WTC11 (cell line): ENCODE results near the gene KCNQ2. TPM values are rescaled to one million over a fixed set of nuclear protein-coding genes. Genes with fewer than 3 reads are reported as not detected.

ENCODE experiments used
- ATAC-seq: fragments of 200-7000 bp; cut with Tn5 transposase; 2 replicates; pipeline ENCODE4 v1.10.0; 2021; ENCODE audit warnings: mild to moderate bottlenecking, moderate library complexity
- CTCF ChIA-PET: fragments of 300-600 bp; sonication (Branson Sonifier 250); formaldehyde crosslinking; loops from one replicate; lab custom pipeline; 2021; ENCODE audit warnings: antibody characterized with exemption; lab: Charles Lee
- POLR2A ChIA-PET: fragments of 350-600 bp; sonication (Branson Sonifier 250); formaldehyde crosslinking; loops from one replicate; lab custom pipeline; 2021; ENCODE audit warnings: antibody characterized with exemption; lab: Charles Lee
- DNase-seq: peaks from one replicate; pipeline ENCODE4 v3.0.0; 2021; ENCODE audit warnings: low spot score
- H3K27ac Mint-ChIP-seq: 2 replicates; pipeline ENCODE4 v1.8.0; 2021; ENCODE audit warnings: mixed read lengths
- H3K27me3 Mint-ChIP-seq: 2 replicates; pipeline ENCODE4 v1.8.0; 2021; ENCODE audit warnings: low read depth, mild to moderate bottlenecking, moderate library complexity, mixed read lengths
- H3K36me3 Mint-ChIP-seq: 2 replicates; pipeline ENCODE4 v1.8.0; 2021; ENCODE audit warnings: mixed read lengths
- H3K4me1 Mint-ChIP-seq: 2 replicates; pipeline ENCODE4 v1.8.0; 2022; ENCODE audit warnings: mixed read lengths
- H3K4me3 Mint-ChIP-seq: 2 replicates; pipeline ENCODE4 v1.8.0; 2021; ENCODE audit warnings: mild to moderate bottlenecking, moderate library complexity, mixed read lengths
- H3K9me3 Mint-ChIP-seq: 2 replicates; pipeline ENCODE4 v1.8.0; 2021; ENCODE audit warnings: mixed read lengths
- ARID4B ChIP-seq: sonication (generic); formaldehyde crosslinking; IDR thresholded peaks from 2 replicates; pipeline ENCODE4 v1.8.0; 2023; ENCODE audit warnings: missing genetic modification reagents, mild to moderate bottlenecking, borderline replicate concordance
- ATF3 ChIP-seq: sonication (generic); formaldehyde crosslinking; conservative IDR thresholded peaks from 2 replicates; pipeline ENCODE4 v1.8.1; 2022; ENCODE audit warnings: mild to moderate bottlenecking, missing genetic modification reagents
- ELF4 ChIP-seq: sonication (generic); formaldehyde crosslinking; IDR thresholded peaks from 2 replicates; pipeline ENCODE4 v1.8.1; 2022; ENCODE audit warnings: low read depth, mild to moderate bottlenecking, moderate library complexity, missing genetic modification reagents
- ESRRA ChIP-seq: sonication (generic); formaldehyde crosslinking; IDR thresholded peaks from 2 replicates; pipeline ENCODE4 v1.8.1; 2022; ENCODE audit warnings: mild to moderate bottlenecking, missing genetic modification reagents, borderline replicate concordance
- FOXJ3 ChIP-seq: sonication (generic); formaldehyde crosslinking; IDR thresholded peaks from 2 replicates; pipeline ENCODE4 v1.9.0; 2021; ENCODE audit warnings: missing genetic modification reagents, mild to moderate bottlenecking, borderline replicate concordance
- FOXK1 ChIP-seq: sonication (generic); formaldehyde crosslinking; IDR thresholded peaks from 2 replicates; pipeline ENCODE4 v1.8.0; 2022; ENCODE audit warnings: mild to moderate bottlenecking, moderate library complexity, missing genetic modification reagents
- FOXP4 ChIP-seq: sonication (generic); formaldehyde crosslinking; IDR thresholded peaks from 2 replicates; pipeline ENCODE4 v1.8.0; 2022; ENCODE audit warnings: mild to moderate bottlenecking, missing genetic modification reagents
- HMGA2 ChIP-seq: fragments of 250-450 bp; sonication (Bioruptor Pico); IDR thresholded peaks from 2 replicates; pipeline ENCODE4 v1.4.0; 2021; ENCODE audit warnings: mild to moderate bottlenecking, moderate library complexity
- JAZF1 ChIP-seq: fragments of 250-450 bp; sonication (Bioruptor Pico); IDR thresholded peaks from 2 replicates; pipeline ENCODE4 v1.9.0; 2021; ENCODE audit warnings: moderate library complexity, mild to moderate bottlenecking, inconsistent platforms
- MLX ChIP-seq: sonication (generic); formaldehyde crosslinking; IDR thresholded peaks from 2 replicates; pipeline ENCODE4 v1.8.1; 2023; ENCODE audit warnings: mild to moderate bottlenecking, missing genetic modification reagents, moderate library complexity
- NR3C1 ChIP-seq: sonication (generic); formaldehyde crosslinking; conservative IDR thresholded peaks from 2 replicates; pipeline ENCODE4 v1.8.1; 2023; ENCODE audit warnings: low read depth, mild to moderate bottlenecking, missing genetic modification reagents
- STAT6 ChIP-seq: sonication (generic); formaldehyde crosslinking; conservative IDR thresholded peaks from 2 replicates; pipeline ENCODE4 v1.8.1; 2023; ENCODE audit warnings: mild to moderate bottlenecking, low read depth, missing genetic modification reagents, moderate library complexity
- ZBTB21 ChIP-seq: sonication (generic); formaldehyde crosslinking; IDR thresholded peaks from 2 replicates; pipeline ENCODE4 v1.8.1; 2023; ENCODE audit warnings: mild to moderate bottlenecking, missing genetic modification reagents, borderline replicate concordance
- ZBTB43 ChIP-seq: sonication (generic); formaldehyde crosslinking; IDR thresholded peaks from 2 replicates; pipeline ENCODE4 v1.8.1; 2023; ENCODE audit warnings: mild to moderate bottlenecking, missing genetic modification reagents
- ZNF232 ChIP-seq: sonication (generic); formaldehyde crosslinking; IDR thresholded peaks from 2 replicates; pipeline ENCODE4 v1.8.0; 2022; ENCODE audit warnings: mild to moderate bottlenecking, missing genetic modification reagents
- total RNA-seq: library from RNA; stranded (reverse); gene quantifications from 3 replicates; pipeline ENCODE4 v1.2.3, GENCODE V29; 2021
- TF ChIP-seq, protein P1 (sequence below): sonication (generic); formaldehyde crosslinking; IDR thresholded peaks from 2 replicates; pipeline ENCODE4 v1.8.0; 2023; ENCODE audit warnings: mild to moderate bottlenecking, missing genetic modification reagents

The KCNQ2 gene
- total RNA-seq, 1 experiment from 2014 or later = 99.8 TPM

DNA sequence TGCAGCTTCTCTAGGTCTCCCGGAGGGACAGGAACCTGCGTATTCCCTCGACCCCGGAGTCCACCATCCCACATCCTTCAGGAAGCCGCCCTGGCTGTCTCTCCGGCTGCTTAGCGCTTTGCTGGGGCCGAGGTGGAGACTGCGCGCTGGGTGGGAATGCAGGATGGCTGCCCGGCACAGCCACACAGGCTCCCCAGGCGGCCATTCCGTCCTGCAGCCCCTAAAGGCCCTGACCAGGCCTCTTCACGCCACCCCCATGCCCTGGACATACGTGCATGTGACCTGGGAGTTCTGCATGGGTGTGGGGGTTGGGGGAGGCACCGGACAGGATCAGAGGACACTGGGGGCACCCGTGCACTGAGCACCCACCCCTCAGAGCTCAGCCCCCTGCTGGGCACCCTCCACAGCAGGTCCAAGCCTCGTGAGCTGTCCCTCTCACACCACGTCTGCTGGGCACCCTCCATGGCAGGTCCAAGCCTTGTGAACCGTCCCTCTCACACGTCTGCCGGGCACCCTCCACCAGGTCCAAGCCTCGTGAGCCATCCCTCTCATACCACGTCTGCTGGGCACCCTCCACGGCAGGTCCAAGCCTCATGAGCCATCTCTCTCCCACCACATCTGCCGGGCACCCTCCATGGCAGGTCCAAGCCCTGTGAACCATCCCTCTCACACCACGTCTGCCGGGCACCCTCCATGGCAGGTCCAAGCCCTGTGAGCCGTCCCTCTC is 70.9 kb downstream of the KCNQ2 start:
- TF ChIP-seq NR3C1 (CRISPR knock-in tag) (no peak), ATF3 (CRISPR knock-in tag) (no peak), HMGA2 (CRISPR knock-in tag) (no peak), ZBTB43 (no peak), FOXP4 (CRISPR knock-in tag) (no peak), ARID4B (CRISPR knock-in tag) (no peak), MLX (CRISPR knock-in tag) (no peak), JAZF1 (CRISPR knock-in tag) (no peak), STAT6 (no peak), ZNF232 (no peak), ESRRA (CRISPR knock-in tag) (no peak), ELF4 (CRISPR knock-in tag) (no peak), FOXK1 (CRISPR knock-in tag) (no peak), FOXJ3 (CRISPR knock-in tag) (no peak), ZBTB21 (CRISPR knock-in tag) (no peak)
- TF ChIP-seq, protein P1, sequence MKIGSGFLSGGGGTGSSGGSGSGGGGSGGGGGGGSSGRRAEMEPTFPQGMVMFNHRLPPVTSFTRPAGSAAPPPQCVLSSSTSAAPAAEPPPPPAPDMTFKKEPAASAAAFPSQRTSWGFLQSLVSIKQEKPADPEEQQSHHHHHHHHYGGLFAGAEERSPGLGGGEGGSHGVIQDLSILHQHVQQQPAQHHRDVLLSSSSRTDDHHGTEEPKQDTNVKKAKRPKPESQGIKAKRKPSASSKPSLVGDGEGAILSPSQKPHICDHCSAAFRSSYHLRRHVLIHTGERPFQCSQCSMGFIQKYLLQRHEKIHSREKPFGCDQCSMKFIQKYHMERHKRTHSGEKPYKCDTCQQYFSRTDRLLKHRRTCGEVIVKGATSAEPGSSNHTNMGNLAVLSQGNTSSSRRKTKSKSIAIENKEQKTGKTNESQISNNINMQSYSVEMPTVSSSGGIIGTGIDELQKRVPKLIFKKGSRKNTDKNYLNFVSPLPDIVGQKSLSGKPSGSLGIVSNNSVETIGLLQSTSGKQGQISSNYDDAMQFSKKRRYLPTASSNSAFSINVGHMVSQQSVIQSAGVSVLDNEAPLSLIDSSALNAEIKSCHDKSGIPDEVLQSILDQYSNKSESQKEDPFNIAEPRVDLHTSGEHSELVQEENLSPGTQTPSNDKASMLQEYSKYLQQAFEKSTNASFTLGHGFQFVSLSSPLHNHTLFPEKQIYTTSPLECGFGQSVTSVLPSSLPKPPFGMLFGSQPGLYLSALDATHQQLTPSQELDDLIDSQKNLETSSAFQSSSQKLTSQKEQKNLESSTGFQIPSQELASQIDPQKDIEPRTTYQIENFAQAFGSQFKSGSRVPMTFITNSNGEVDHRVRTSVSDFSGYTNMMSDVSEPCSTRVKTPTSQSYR (CRISPR knock-in tag) = no peak
- no peaks in the 10 kb centered on the region for H3K9me3 Mint-ChIP-seq
- CTCF ChIA-PET = interaction anchor here (0.7 to 1.1 kb wide), 3 partner anchors 20 to 92 kb away, joined by 3 to 7 read pairs (median 3); no protein-coding TSS in a partner anchor
- H3K27ac Mint-ChIP-seq = peak overlapping the region; percentile 31
- DNase-seq = no peak
- POLR2A ChIA-PET = no interaction called here
- no peak overlapping the region for H3K4me3 Mint-ChIP-seq
- H3K36me3 Mint-ChIP-seq = no peaks in the 10 kb centered on the region
- no peaks in the 10 kb centered on the region for H3K27me3 Mint-ChIP-seq
- ATAC-seq = no peak
- peaks cover 11% of the 10 kb centered on the region for H3K4me1 Mint-ChIP-seq
